Adipocyte (in vitro differentiated cells): ENCODE measurements around the gene KCNK16.

ENCODE experiments used
- DNase-seq: peaks from one replicate; pipeline ENCODE4 v3.0.0-alpha.2; 2015; ENCODE audit warnings: low read depth
- H3K27me3 ChIP-seq: replicated peaks from 2 replicates; pipeline ENCODE4 v1.7.0; 2013; ENCODE audit warnings: mild to moderate bottlenecking, low read length, moderate library complexity; ENCODE audit not compliant: control insufficient read depth, insufficient read depth
- H3K36me3 ChIP-seq: 2 replicates; pipeline ENCODE4 v1.7.0; 2013; ENCODE audit warnings: low read length, mild to moderate bottlenecking, moderate library complexity; ENCODE audit not compliant: control insufficient read depth, insufficient read depth, severe bottlenecking
- H3K4me1 ChIP-seq: 2 replicates; pipeline ENCODE4 v1.7.0; 2013; ENCODE audit warnings: mild to moderate bottlenecking, low read length, moderate library complexity; ENCODE audit not compliant: control insufficient read depth, insufficient read depth
- H3K4me3 ChIP-seq: 2 replicates; pipeline ENCODE4 v1.7.0; 2013; ENCODE audit warnings: mild to moderate bottlenecking, low read length, moderate library complexity
- H3K9ac ChIP-seq: 2 replicates; pipeline ENCODE4 v1.7.0; 2013; ENCODE audit warnings: mild to moderate bottlenecking, low read length, moderate library complexity
- H3K9me3 ChIP-seq: 2 replicates; pipeline ENCODE4 v1.7.0; 2013; ENCODE audit warnings: mild to moderate bottlenecking, low read length, moderate library complexity; ENCODE audit not compliant: control insufficient read depth

KCNK16 gene

DNA sequence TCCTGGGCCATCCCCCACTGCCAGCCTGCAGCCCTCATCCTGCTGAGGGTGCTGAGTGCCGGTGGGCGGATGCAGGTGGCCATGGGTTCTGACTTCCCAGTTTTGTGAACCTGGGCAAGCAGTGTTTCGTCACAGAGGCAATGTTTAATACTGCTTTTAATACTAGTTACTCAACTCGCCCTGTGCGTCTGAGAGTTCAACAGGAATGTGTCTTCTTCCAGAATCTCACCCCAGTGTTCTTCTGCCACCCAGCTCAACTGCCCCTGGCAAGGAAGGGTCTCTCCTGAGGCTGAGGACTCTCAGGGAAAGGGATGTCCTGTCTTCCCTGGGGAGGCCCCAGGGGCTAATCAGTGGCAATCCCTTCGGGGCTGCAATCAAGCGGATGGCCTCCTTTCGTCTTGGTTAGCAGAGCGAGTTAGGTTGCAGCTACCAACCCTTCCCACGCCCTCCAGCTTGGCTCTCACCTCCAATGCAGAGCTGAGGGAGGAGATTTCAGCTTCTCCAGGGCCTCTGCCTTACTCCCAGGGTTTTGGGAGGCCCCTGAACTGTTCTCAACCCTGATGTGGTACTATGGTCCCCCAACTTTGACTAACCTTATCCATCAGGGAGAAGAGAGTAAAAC, 2.0 kb downstream of the KCNK16 start:
- no peaks in the 10 kb centered on the region for H3K36me3 ChIP-seq
- no peak overlapping the region for H3K9ac ChIP-seq
- peaks cover 3% of the 10 kb centered on the region for H3K9me3 ChIP-seq
- H3K4me1 ChIP-seq = no peaks in the 10 kb centered on the region
- peaks cover 64% of the 10 kb centered on the region for H3K27me3 ChIP-seq
- no peak overlapping the region for H3K4me3 ChIP-seq
- DNase-seq = no peak

DNA sequence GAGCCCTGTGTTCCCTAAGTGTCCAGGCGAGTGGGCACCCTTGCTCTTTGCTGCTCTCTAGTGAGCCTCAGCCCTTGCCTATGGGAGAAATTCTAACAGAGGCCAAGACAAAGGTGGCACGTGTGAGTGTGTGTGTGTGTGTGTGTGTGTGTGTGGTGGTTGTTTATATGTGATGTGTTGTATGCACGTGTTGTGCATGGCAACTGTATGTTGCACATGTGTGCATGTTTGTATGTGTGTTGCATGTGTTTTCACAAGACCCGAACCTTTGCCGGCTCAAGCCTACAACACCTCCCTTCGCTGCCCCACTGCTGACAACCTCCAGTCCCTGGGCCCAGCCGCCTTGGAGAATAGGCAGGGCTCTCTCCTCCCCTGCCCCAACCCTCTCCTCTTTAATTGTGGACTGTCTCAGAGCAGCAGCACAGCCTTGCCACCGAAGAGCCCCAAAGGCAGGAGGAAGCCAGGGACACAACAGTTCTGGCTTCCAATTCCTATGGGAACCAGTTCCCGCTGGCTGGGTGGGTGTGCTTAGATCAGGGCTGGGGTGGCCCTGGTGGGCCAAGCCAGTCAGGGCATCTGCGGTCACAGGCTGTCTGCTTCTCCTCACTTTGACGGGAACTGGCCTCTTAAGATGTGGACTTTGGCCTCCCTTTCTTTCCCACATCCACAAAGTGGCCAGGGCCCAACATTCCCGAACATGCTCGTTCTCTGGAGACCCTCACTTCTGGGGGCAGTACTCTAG, 2.7 kb downstream of the KCNK16 start:
- peaks cover 65% of the 10 kb centered on the region for H3K27me3 ChIP-seq
- no peaks in the 10 kb centered on the region for H3K4me1 ChIP-seq
- peaks cover 3% of the 10 kb centered on the region for H3K9me3 ChIP-seq
- H3K36me3 ChIP-seq = no peaks in the 10 kb centered on the region
- DNase-seq = no peak
- H3K9ac ChIP-seq = no peak overlapping the region
- H3K4me3 ChIP-seq = no peak overlapping the region

DNA sequence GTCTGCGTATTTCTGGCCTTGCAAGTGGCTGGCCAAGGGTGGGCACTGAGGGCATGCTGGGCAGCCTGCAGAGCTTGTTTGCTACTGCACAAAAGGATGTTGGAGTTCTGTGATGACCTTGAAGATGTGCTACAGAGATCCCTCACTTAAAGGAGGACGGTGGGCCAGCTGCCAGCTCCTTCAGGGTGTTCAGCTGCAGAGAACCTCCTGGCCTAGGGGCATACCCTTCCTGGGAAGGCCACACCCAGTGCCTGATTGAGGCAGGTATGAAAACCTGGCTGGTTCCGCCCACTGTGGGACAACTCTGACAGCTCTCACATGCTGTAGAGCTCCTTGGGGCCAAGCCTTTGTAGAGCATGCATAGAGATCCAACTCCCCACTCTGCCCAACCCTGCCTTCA, 5.2 kb downstream of the KCNK16 start:
- Histone ChIP-seq H3K27me3 (peaks cover 67% of the 10 kb centered on the region), H3K4me3 (no peak overlapping the region), H3K9ac (no peak overlapping the region), H3K9me3 (peaks cover 3% of the 10 kb centered on the region), H3K36me3 (no peaks in the 10 kb centered on the region), H3K4me1 (peaks cover 2% of the 10 kb centered on the region)
- no peak for DNase-seq

DNA sequence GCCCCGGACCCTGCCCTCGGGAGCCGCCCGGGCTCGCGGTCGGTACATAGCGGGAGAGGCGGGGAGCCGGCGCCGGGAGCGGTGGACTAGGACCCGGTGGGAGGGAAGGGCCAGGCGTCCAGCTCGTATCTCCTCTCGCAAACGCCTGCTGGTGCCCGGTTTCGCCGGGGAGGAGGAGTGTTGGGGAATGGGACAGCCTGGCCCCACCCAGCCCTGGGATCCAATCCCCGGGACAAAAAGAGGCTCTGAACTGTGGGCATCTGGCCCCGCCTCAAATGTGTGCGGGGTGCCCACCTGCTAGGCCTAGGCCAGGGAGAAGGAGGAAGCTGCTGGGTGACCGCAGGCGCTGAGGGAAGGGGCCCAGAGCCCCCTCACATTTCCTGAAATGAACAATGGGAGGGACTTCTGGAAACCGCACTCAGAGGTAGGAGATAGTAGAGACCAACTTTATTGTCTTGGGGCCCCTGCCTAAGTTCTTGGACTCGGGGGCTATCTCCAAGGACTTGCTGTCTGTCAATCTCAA, 8.2 kb downstream of the KCNK16 start, which contains the start of gene KCNK17:
TSS of gene KCNK17 (minus strand) at position 147 of the 523 bp plus-strand sequence. CDS start at position 48, 99 bp downstream.
- H3K4me3 ChIP-seq = no peak within 1 kb of the TSS
- H3K4me1 ChIP-seq = peaks cover 2% of the 10 kb centered on the region
- H3K27me3 ChIP-seq = peaks cover 68% of the 10 kb centered on the region
- no peaks in the 10 kb centered on the region for H3K36me3 ChIP-seq
- DNase-seq = no peak
- H3K9me3 ChIP-seq = peaks cover 3% of the 10 kb centered on the region
- H3K9ac ChIP-seq = no peak within 1 kb of the TSS

DNA sequence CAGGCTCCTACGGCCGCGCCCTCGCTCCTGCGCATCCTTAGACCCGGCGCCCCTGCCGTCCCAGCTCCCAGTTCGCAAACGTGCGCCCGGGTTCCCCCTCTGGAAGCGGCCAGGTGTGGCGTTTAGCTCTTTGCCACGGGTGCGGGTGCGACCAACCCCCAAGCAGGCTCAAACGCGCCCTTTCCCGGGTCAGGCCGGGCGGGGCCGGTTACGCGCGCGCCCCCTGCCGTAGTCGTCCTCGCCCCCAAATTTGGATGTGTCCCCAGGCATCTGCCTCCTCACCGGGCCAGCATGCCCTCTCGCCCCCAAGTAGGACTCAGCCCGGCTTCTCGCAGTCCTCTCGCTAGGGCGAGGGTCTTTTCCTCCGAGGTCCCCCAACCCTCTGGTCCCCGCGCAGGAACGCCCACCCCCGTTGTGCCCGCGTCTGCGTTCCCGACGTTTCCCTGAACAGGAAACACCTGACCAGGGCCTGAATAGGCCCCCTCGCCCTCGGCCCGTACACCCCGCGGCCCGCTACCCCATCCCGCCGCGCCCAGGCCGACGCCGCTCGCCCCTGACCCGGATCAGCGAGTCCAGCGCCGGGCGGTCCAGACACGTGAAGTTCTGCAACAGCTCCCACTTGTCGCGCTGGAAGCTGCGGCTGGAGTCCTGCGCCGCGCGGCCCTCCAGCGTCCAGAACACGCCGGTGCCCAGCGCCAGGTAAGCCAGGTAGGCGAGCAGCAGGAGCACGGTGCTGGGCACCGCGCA, 8.8 kb downstream of the KCNK16 start:
- no peak for DNase-seq
- Histone ChIP-seq H3K4me3 (no peak overlapping the region), H3K9me3 (peaks cover 3% of the 10 kb centered on the region), H3K9ac (no peak overlapping the region), H3K36me3 (no peaks in the 10 kb centered on the region), H3K27me3 (peaks cover 70% of the 10 kb centered on the region), H3K4me1 (peaks cover 2% of the 10 kb centered on the region)

DNA sequence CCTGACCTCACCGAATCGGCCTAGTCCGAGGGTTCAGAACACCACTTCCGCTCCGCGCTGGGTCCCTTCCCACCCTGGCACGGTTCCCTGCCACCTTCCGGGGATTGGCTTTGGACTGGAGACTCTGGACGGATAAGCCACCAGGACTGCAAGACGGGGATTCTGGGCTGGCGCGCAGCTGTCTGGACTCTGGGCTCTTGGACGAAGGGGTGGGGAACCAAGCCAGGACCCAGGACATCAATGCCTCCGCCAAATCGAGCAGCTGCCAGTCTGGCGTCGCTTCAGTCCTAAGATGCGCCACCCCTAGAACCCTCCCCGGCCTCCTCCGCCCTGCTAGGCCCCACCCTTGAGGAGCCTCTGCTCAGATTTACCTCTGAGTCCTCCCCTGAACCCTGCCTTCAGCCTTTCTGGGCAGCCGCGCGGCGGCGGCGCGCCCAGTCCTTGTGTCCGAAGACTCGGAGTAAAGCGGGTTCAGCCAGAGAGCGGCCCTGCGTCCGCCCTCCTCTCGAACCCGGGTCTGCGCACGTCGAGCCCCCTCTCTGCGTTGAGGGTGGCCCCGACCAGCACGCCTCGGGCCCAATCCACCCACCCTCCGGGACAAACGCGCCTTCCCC, 9.5 kb downstream of the KCNK16 start:
- H3K9ac ChIP-seq = no peak overlapping the region
- H3K9me3 ChIP-seq = peaks cover 3% of the 10 kb centered on the region
- DNase-seq = no peak
- H3K27me3 ChIP-seq = peaks cover 65% of the 10 kb centered on the region
- no peak overlapping the region for H3K4me3 ChIP-seq
- no peaks in the 10 kb centered on the region for H3K36me3 ChIP-seq
- H3K4me1 ChIP-seq = peaks cover 2% of the 10 kb centered on the region

DNA sequence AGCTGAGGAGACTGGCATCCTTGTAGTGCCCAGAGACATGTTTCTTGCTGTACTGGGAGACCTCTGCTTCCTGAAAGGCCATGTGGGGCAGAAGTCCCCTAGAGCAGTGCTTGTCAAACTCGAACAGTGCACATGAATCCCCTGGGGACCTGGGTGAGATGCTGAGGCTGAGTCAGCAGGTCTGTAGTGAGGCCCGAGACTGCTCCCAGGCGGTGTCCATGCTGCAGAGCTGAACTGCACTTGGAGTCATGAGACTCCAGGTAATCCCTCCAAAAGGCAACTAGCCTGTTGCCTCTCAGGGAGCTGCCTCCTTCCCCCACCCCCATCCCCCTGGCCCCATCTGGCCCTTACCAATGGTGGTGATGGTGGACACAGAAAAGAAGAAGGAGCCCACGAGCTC, 12.0 kb downstream of the KCNK16 start:
- Histone ChIP-seq H3K9ac (no peak overlapping the region), H3K36me3 (no peaks in the 10 kb centered on the region), H3K27me3 (peaks cover 57% of the 10 kb centered on the region), H3K4me1 (peaks cover 2% of the 10 kb centered on the region), H3K9me3 (no peaks in the 10 kb centered on the region), H3K4me3 (no peak overlapping the region)
- DNase-seq = no peak

DNA sequence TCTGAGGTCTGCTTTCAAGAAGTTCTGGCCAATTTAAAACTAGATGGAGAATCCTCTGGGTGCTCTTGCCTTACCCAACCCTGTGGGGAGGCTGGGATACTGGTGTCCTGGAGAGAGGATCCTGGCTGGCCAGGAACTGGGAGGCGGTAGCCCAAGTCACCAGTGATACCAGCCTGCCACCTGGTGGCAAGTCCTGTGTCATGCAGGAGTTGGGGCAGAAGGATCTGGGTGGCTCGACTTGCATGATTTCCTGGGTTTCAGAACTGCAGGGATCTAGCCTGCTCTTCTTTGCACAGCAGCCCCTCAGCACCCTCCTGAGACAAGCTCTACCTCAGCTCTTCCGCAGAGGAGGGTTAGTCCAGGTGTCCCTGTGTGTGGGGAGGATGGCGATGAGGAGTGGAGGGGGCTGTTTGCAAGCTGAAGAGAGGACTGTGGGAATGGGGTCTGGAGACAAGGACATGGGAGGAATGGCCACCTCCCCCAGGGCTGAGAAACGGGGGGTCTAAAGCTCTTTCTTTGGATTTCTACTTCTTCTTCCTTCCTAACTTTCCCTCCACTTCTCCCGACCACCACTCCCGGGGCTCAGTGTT, 12.5 kb downstream of the KCNK16 start:
- H3K36me3 ChIP-seq = no peaks in the 10 kb centered on the region
- H3K9me3 ChIP-seq = peaks cover under 1% of the 10 kb centered on the region
- peaks cover 2% of the 10 kb centered on the region for H3K4me1 ChIP-seq
- no peak overlapping the region for H3K4me3 ChIP-seq
- no peak overlapping the region for H3K9ac ChIP-seq
- peak; percentile 83 for DNase-seq
- peaks cover 53% of the 10 kb centered on the region for H3K27me3 ChIP-seq

DNA sequence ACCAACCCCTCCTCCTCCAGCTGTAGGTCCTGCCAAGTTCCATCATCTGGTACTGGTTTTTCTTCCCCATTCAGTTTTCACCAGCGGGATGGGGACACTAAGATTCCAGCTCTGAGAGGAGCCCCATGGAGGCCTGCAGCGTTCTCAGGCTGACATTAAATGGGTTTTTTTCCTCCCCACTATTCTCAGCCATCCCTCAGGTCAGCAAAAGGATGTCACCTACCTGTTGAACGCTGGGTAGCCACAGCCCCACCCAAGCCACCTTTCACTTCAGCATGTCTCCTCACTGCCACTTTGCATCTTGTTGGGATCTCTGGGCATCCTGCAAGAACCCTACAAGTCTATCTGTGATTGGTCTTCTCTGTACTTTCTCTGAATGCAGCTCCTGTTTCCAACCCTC, 15.0 kb downstream of the KCNK16 start:
- Histone ChIP-seq H3K9me3 (peaks cover 3% of the 10 kb centered on the region), H3K9ac (no peak overlapping the region), H3K27me3 (peaks cover 38% of the 10 kb centered on the region), H3K36me3 (no peaks in the 10 kb centered on the region), H3K4me3 (no peak overlapping the region), H3K4me1 (no peaks in the 10 kb centered on the region)
- DNase-seq = no peak

DNA sequence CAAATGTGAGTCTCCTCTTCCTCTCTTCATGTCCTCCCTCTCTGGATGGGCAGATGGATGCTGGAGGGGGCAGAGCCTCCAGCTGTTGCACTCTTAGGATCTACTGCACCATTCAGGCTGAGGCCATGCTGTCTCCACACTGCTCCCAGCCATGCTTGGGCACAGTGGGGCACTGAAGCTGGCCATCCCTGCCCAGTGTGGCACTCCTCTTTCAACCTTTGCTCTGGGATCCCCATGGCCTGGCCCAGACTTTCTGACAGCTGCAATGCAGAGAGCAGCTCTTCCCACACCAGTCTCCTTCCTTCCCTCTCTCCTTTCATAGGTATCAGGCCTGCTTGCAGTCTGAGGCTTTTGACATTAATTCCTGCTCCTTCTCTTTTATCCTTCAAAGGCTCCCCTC, 17.6 kb downstream of the KCNK16 start:
- Histone ChIP-seq H3K9ac (no peak overlapping the region), H3K9me3 (peaks cover 3% of the 10 kb centered on the region), H3K27me3 (peaks cover 23% of the 10 kb centered on the region), H3K4me1 (no peaks in the 10 kb centered on the region), H3K4me3 (no peak overlapping the region), H3K36me3 (no peaks in the 10 kb centered on the region)
- no peak for DNase-seq
